Nasal cavity respiratory epithelium epithelial cell of viscerocranial mucosa (primary cell): Measurements from ENCODE around the gene FAAP24. TPM values are rescaled to one million over a fixed set of nuclear protein-coding genes. Genes with fewer than 3 reads are reported as not detected.

ENCODE experiments used
- total RNA-seq: library from RNA; depleted of rRNA; stranded (reverse); fragments of >200 nt; gene quantifications from 2 replicates; pipeline ENCODE4 v1.2.3, GENCODE V29; 2014

FAAP24 gene, protein sequence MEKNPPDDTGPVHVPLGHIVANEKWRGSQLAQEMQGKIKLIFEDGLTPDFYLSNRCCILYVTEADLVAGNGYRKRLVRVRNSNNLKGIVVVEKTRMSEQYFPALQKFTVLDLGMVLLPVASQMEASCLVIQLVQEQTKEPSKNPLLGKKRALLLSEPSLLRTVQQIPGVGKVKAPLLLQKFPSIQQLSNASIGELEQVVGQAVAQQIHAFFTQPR
- 1.00 and 1.0 TPM in 2 replicates for total RNA-seq

GRCh38 chr19:32971715-32972540 is at the start of gene FAAP24, which contains the start of gene CEP89:
Gene FAAP24, plus strand, starts transcription at chr19:32972242. Its CDS starts 955 bp downstream, at chr19:32973197.
Gene CEP89, minus strand, starts transcription at chr19:32971958. Its CDS starts 84 bp downstream, at chr19:32971874.

Other genes with a start within 250 kb of the FAAP24 start
- gene SLC7A9, start 102.5 kb upstream of the FAAP24 start, total RNA-seq, result 0.28 TPM in 1 of 2 replicates, not detected in the other
- gene CEP89, start 284 bp upstream of the FAAP24 start, total RNA-seq, result 6.8 and 14.2 TPM in 2 replicates
- gene RHPN2, start 92.6 kb downstream of the FAAP24 start, total RNA-seq, result 11.6 and 17.1 TPM in 2 replicates
- gene GPATCH1, start 108.9 kb downstream of the FAAP24 start, total RNA-seq, result 6.5 and 9.4 TPM in 2 replicates
- gene WDR88, start 159.9 kb downstream of the FAAP24 start, total RNA-seq, result not detected in 2 replicates
- gene LRP3, start 222.1 kb downstream of the FAAP24 start, total RNA-seq, result 5.1 and 31.2 TPM in 2 replicates